ENCODE measurements around the gene GBE1.

The GBE1 gene

GRCh38 chr3:81760924-81761903 is at the start of gene GBE1:
Gene GBE1, minus strand, starts transcription at chr3:81761645. Its CDS starts 128 bp downstream, at chr3:81761517.
- TF ChIP-seq NFIC (IDR thresholded peaks at IDR 0.05) (peak; percentile 29), RAD21 (IDR thresholded peaks at IDR 0.05; ENCODE audit: low read depth) (no peak), TEAD4 (IDR thresholded peaks at IDR 0.05) (peak; percentile 36), TCF12 (IDR thresholded peaks at IDR 0.05; ENCODE audit: low read depth) (0 out of 2 replicates have a peak, but pooled peaks have one; percentile 71), REST (IDR thresholded peaks at IDR 0.05; ENCODE audit: low read depth) (0 out of 2 replicates have a peak, but pooled peaks have one; percentile 7), CREB1 (IDR thresholded peaks at IDR 0.05; ENCODE audit: low read depth) (no peak), CEBPB (IDR thresholded peaks at IDR 0.05) (peak; percentile 86), MAX (IDR thresholded peaks at IDR 0.05) (peak; percentile 75), YY1 (IDR thresholded peaks at IDR 0.05; ENCODE audit: low read depth) (peak; percentile 90), EP300 (IDR thresholded peaks at IDR 0.05; ENCODE audit: borderline replicate concordance) (peak; percentile 56; the same call in 1 of the 2 replicates), ZBTB7A (IDR thresholded peaks at IDR 0.05; ENCODE audit: low read depth) (peak; percentile 60; the same call in 1 of the 2 replicates), FOXM1 (IDR thresholded peaks at IDR 0.05; ENCODE audit: borderline replicate concordance, low read depth) (no peak; the same call in 1 of the 2 replicates), TAF1 (IDR thresholded peaks at IDR 0.05; ENCODE audit: low read depth) (peak; percentile 78; the same call in 1 of the 2 replicates), EGR1 (IDR thresholded peaks at IDR 0.05) (peak; percentile 93)
- TF ChIP-seq, protein P1, sequence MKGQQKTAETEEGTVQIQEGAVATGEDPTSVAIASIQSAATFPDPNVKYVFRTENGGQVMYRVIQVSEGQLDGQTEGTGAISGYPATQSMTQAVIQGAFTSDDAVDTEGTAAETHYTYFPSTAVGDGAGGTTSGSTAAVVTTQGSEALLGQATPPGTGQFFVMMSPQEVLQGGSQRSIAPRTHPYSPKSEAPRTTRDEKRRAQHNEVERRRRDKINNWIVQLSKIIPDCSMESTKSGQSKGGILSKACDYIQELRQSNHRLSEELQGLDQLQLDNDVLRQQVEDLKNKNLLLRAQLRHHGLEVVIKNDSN (IDR thresholded peaks at IDR 0.05) = no peak

DNA sequence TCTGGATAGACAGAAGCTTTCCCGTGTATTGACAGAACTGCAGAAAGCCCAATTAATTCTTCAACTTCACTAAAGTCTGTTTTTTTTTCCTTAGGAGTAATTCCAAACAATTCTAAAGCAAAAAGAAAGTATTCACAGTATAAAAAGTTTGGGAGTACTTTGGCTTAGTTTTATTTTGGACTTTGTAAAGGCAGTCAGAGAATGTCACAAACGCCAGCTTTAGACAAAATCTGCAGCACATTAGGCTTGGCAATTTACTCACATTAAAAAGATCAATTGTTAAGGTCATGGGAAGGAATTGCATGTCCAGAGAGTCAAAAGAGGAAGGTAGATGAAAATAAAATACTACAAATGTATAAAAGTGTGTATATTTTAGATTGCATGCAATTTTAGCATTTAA is 47.5 kb upstream of the GBE1 start:
- TF ChIP-seq REST (IDR thresholded peaks at IDR 0.05; ENCODE audit: low read depth) = no peak
- no peak for TF ChIP-seq CREB1 (IDR thresholded peaks at IDR 0.05; ENCODE audit: low read depth)
- TF ChIP-seq NFIC (IDR thresholded peaks at IDR 0.05) = no peak
- no peak for TF ChIP-seq EGR1 (IDR thresholded peaks at IDR 0.05)
- TF ChIP-seq, protein P1 (IDR thresholded peaks at IDR 0.05) = no peak
- TF ChIP-seq MAX (IDR thresholded peaks at IDR 0.05) = no peak
- TF ChIP-seq FOXM1 (IDR thresholded peaks at IDR 0.05; ENCODE audit: borderline replicate concordance, low read depth) = no peak
- TF ChIP-seq EP300 (IDR thresholded peaks at IDR 0.05; ENCODE audit: borderline replicate concordance) = no peak
- no peak for TF ChIP-seq TAF1 (IDR thresholded peaks at IDR 0.05; ENCODE audit: low read depth)
- no peak for TF ChIP-seq YY1 (IDR thresholded peaks at IDR 0.05; ENCODE audit: low read depth)
- TF ChIP-seq TCF12 (IDR thresholded peaks at IDR 0.05; ENCODE audit: low read depth) = no peak
- no peak for TF ChIP-seq RAD21 (IDR thresholded peaks at IDR 0.05; ENCODE audit: low read depth)
- no peak for TF ChIP-seq CEBPB (IDR thresholded peaks at IDR 0.05)
- TF ChIP-seq TEAD4 (IDR thresholded peaks at IDR 0.05) = no peak

- TF ChIP-seq REST (IDR thresholded peaks at IDR 0.05; ENCODE audit: low read depth) (peak; percentile 83), CEBPB (IDR thresholded peaks at IDR 0.05) (no peak), YY1 (IDR thresholded peaks at IDR 0.05; ENCODE audit: low read depth) (no peak), MAX (IDR thresholded peaks at IDR 0.05) (no peak), TEAD4 (IDR thresholded peaks at IDR 0.05) (no peak), CREB1 (IDR thresholded peaks at IDR 0.05; ENCODE audit: low read depth) (no peak)
Observed at GRCh38 chr3:81799403-81799802, 38.0 kb upstream of the GBE1 start.

Data from Ishikawa (cell line).